ENCODE data around the gene NACC1.

The NACC1 gene

GRCh38 chr19:13132471-13133180, 14.6 kb downstream of the NACC1 start:
- TF ChIP-seq CTCF (IDR thresholded peaks at IDR 0.05), result no peak
- DNase-seq (ENCODE audit: low spot score), result no peak
- H3K4me3 ChIP-seq, result no peak overlapping the region
- no peak overlapping the region for H3K27ac ChIP-seq

GRCh38 chr19:13133241-13133870, 15.3 kb downstream of the NACC1 start:
- no peak for TF ChIP-seq CTCF (IDR thresholded peaks at IDR 0.05)
- Histone ChIP-seq H3K4me3 (no peak overlapping the region), H3K27ac (no peak overlapping the region)
- DNase-seq (ENCODE audit: low spot score), result no peak

- Histone ChIP-seq H3K4me3 (no peak overlapping the region), H3K27ac (no peak overlapping the region)
- DNase-seq (ENCODE audit: low spot score), result no peak
- no peak for TF ChIP-seq CTCF (IDR thresholded peaks at IDR 0.05)
Observed at GRCh38 chr19:13134626-13135025, 16.6 kb downstream of the NACC1 start.

- no peak for TF ChIP-seq CTCF (IDR thresholded peaks at IDR 0.05)
- no peak overlapping the region for H3K27ac ChIP-seq
- no peak for DNase-seq (ENCODE audit: low spot score)
- H3K4me3 ChIP-seq, result no peak overlapping the region
Observed at GRCh38 chr19:13135068-13136062, 17.3 kb downstream of the NACC1 start.

- no peak for TF ChIP-seq CTCF (IDR thresholded peaks at IDR 0.05)
- Histone ChIP-seq H3K4me3 (no peak overlapping the region), H3K27ac (no peak overlapping the region)
- no peak for DNase-seq (ENCODE audit: low spot score)
Observed at GRCh38 chr19:13137290-13137794, 19.3 kb downstream of the NACC1 start.

GRCh38 chr19:13138171-13138915, 20.3 kb downstream of the NACC1 start:
- no peak overlapping the region for H3K27ac ChIP-seq
- TF ChIP-seq CTCF (IDR thresholded peaks at IDR 0.05), result no peak
- H3K4me3 ChIP-seq, result no peak overlapping the region
- DNase-seq (ENCODE audit: low spot score), result no peak
